Activated naive CD8-positive, alpha-beta T cell treated with anti-CD3 and anti-CD28 coated beads for 36 hours (primary cell): Measurements from ENCODE around the gene HES4. TPM values are rescaled to one million over a fixed set of nuclear protein-coding genes. Genes with fewer than 3 reads are reported as not detected.

ENCODE experiments used
- DNase-seq: peaks from one replicate; pipeline ENCODE4 v3.0.0; 2021
- H3K27ac Mint-ChIP-seq: one replicate; pipeline ENCODE4 v1.8.0; 2022; ENCODE audit warnings: mild to moderate bottlenecking, moderate library complexity, mixed read lengths
- H3K27me3 Mint-ChIP-seq: one replicate; pipeline ENCODE4 v1.8.0; 2022; ENCODE audit warnings: mild to moderate bottlenecking, mixed read lengths
- H3K36me3 Mint-ChIP-seq: one replicate; pipeline ENCODE4 v1.8.0; 2021; ENCODE audit warnings: mild to moderate bottlenecking, mixed read lengths
- H3K4me1 Mint-ChIP-seq: one replicate; pipeline ENCODE4 v1.8.0; 2021; ENCODE audit warnings: mixed read lengths
- H3K4me3 Mint-ChIP-seq: one replicate; pipeline ENCODE4 v1.8.0; 2022; ENCODE audit warnings: mild to moderate bottlenecking, moderate library complexity, mixed read lengths
- H3K9me3 Mint-ChIP-seq: one replicate; pipeline ENCODE4 v1.8.0; 2022; ENCODE audit warnings: mixed read lengths
- total RNA-seq, 2 experiments: library from RNA; stranded (reverse); gene quantifications; one replicate each; pipeline ENCODE4 v1.2.3, GENCODE V29; 2021

HES4 gene, protein sequence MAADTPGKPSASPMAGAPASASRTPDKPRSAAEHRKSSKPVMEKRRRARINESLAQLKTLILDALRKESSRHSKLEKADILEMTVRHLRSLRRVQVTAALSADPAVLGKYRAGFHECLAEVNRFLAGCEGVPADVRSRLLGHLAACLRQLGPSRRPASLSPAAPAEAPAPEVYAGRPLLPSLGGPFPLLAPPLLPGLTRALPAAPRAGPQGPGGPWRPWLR
- 1 to 10 TPM in 1 of 2 experiments, under 1 TPM in 1; 0.93 to 1.1 TPM for total RNA-seq

DNA sequence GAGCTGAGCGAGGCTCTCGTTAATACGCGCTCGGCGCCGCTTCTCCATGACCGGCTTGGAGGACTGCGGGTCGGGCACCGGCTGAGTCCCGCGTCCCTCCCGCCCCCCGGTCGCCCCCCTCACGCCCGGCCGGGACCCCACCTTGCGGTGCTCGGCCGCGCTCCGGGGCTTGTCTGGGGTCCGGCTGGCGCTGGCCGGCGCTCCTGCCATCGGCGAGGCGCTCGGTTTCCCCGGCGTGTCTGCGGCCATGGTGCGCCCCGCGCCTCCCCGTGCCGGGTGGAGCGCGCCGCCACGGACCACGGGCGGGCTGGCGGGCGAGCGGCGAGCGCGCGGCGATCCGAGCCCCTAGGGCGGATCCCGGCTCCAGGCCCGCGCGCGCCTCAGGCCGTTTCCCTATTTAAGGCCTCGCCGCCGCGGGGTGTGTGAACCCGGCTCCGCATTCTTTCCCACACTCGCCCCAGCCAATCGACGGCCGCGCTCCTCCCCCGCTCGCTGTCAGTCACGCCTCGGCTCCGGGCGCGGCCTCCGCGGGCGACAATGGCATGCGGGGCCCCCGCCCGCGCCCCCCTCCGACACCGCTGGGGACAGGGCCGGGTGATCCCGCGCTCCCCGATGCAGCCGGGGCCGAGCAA, at the start of gene HES4:
Gene HES4 (minus strand): TSS at position 373 of the 632 bp plus-strand sequence. CDS start 124 bp downstream, at position 249.
- no peaks in the 10 kb centered on the region for H3K36me3 Mint-ChIP-seq
- H3K4me3 Mint-ChIP-seq = peak within 1 kb of the TSS; percentile 72
- peak; percentile 66 for DNase-seq
- H3K27me3 Mint-ChIP-seq = peaks cover 66% of the 10 kb centered on the region
- H3K4me1 Mint-ChIP-seq = peaks cover 9% of the 10 kb centered on the region
- no peaks in the 10 kb centered on the region for H3K9me3 Mint-ChIP-seq
- no peak within 1 kb of the TSS for H3K27ac Mint-ChIP-seq

DNA sequence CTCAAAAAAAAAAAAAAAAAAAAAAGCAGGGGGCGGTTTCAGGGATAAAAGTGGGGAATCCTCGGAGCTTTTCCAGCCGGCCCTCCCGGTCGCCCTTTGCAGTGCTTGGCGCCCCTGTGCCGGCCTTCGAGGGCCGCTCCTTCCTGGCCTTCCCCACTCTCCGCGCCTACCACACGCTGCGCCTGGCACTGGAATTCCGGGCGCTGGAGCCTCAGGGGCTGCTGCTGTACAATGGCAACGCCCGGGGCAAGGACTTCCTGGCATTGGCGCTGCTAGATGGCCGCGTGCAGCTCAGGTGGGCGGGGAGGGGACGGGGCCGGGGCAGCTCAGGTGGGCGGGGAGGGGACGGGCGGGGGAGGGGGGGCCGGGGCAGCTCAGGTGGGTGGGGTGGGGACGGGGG, 48.9 kb upstream of the HES4 start:
- DNase-seq = no peak
- Mint-ChIP-seq H3K4me3 (no peak overlapping the region), H3K36me3 (peaks cover 4% of the 10 kb centered on the region), H3K4me1 (no peaks in the 10 kb centered on the region), H3K9me3 (no peaks in the 10 kb centered on the region), H3K27me3 (no peaks in the 10 kb centered on the region), H3K27ac (no peak overlapping the region)

DNA sequence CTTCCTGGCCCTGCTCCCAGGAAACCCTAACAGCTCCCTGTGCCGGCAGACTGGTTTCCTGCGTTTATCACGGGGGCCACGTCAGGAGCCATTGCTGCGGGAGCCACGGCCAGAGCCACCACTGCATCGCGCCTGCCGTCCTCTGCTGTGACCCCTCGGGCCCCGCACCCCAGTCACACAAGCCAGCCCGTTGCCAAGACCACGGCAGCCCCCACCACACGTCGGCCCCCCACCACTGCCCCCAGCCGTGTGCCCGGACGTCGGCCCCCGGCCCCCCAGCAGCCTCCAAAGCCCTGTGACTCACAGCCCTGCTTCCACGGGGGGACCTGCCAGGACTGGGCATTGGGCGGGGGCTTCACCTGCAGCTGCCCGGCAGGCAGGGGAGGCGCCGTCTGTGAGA, 48.1 kb upstream of the HES4 start:
- Mint-ChIP-seq H3K27ac (no peak overlapping the region), H3K4me1 (no peaks in the 10 kb centered on the region), H3K27me3 (no peaks in the 10 kb centered on the region), H3K36me3 (peaks cover 7% of the 10 kb centered on the region), H3K9me3 (no peaks in the 10 kb centered on the region), H3K4me3 (no peak overlapping the region)
- DNase-seq = no peak

DNA sequence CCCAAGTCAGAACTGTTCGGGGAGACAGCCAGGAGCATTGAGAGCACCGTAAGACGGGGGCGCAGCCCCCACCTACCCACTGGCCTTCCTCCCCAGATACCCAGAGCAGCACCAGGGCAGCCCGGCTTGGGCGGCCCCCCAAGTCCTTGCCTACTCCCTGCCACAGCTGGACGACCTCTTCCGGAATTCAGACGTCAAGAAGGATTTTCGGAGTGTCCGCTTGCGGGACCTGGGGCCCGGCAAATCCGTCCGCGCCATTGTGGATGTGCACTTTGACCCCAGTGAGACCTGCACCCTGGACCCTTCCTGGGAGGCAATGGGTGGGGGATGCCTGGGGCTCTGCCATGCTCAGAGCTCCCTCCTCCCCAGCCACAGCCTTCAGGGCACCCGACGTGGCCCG, 47.5 kb upstream of the HES4 start:
- no peak overlapping the region for H3K27ac Mint-ChIP-seq
- H3K4me3 Mint-ChIP-seq = no peak overlapping the region
- no peaks in the 10 kb centered on the region for H3K27me3 Mint-ChIP-seq
- no peaks in the 10 kb centered on the region for H3K9me3 Mint-ChIP-seq
- no peaks in the 10 kb centered on the region for H3K4me1 Mint-ChIP-seq
- peaks cover 7% of the 10 kb centered on the region for H3K36me3 Mint-ChIP-seq
- DNase-seq = no peak

DNA sequence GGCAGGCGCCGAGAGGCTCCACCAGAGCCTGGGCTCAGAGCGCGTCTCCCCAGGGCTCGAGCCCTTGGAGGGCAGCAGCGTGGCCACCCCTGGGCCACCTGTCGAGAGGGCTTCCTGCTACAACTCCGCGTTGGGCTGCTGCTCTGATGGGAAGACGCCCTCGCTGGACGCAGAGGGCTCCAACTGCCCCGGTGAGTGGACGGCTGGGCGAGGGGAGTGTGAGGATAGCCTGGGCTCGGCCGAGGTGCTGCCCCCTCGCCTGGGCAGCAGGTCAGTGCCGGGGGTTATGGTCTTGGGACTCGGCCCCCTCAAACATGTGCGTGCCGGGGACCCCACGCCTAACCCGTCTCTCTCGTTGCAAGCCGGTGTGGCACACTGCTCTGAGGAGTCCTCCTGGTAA, 46.9 kb upstream of the HES4 start:
- H3K9me3 Mint-ChIP-seq = no peaks in the 10 kb centered on the region

DNA sequence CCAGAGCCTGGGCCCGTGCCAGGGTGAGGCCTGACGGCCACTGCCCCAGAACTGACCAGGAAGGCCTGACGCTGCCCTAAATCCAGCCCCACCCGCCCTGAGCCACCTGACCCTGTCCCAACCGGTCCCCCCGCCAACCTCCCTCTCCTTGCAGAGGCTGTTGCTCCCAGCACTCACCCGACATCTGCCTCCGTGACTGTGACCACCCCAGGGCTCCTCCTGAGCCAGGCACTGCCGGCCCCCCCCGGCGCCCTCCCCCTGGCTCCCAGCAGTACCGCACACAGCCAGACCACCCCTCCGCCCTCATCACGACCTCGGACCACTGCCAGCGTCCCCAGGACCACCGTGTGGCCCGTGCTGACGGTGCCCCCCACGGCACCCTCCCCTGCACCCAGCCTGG, 46.3 kb upstream of the HES4 start:
- Mint-ChIP-seq H3K36me3 (peaks cover 4% of the 10 kb centered on the region), H3K4me1 (no peaks in the 10 kb centered on the region), H3K27ac (no peak overlapping the region), H3K9me3 (no peaks in the 10 kb centered on the region), H3K4me3 (no peak overlapping the region), H3K27me3 (no peaks in the 10 kb centered on the region)
- DNase-seq = no peak

More for the DNA sequence above, 46.9 kb upstream of the HES4 start:
- Mint-ChIP-seq H3K4me3 (no peak overlapping the region), H3K27me3 (no peaks in the 10 kb centered on the region), H3K36me3 (peaks cover 4% of the 10 kb centered on the region), H3K27ac (no peak overlapping the region), H3K4me1 (no peaks in the 10 kb centered on the region)
- no peak for DNase-seq

DNA sequence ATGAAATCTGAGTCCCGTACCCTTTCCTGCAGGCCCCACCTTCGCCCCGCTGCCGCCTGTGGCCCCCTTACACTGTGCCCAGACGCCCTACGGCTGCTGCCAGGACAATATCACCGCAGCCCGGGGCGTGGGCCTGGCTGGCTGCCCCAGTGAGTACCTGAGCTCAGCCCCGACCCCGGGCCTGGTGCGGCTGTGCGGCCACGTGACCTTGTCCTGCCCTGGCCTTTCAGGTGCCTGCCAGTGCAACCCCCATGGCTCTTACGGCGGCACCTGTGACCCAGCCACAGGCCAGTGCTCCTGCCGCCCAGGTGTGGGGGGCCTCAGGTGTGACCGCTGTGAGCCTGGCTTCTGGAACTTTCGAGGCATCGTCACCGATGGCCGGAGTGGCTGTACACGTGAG, 45.2 kb upstream of the HES4 start:
- Mint-ChIP-seq H3K4me1 (peaks cover under 1% of the 10 kb centered on the region), H3K27me3 (no peaks in the 10 kb centered on the region), H3K9me3 (no peaks in the 10 kb centered on the region), H3K4me3 (no peak overlapping the region), H3K36me3 (peaks cover 4% of the 10 kb centered on the region), H3K27ac (no peak overlapping the region)
- DNase-seq = no peak

DNA sequence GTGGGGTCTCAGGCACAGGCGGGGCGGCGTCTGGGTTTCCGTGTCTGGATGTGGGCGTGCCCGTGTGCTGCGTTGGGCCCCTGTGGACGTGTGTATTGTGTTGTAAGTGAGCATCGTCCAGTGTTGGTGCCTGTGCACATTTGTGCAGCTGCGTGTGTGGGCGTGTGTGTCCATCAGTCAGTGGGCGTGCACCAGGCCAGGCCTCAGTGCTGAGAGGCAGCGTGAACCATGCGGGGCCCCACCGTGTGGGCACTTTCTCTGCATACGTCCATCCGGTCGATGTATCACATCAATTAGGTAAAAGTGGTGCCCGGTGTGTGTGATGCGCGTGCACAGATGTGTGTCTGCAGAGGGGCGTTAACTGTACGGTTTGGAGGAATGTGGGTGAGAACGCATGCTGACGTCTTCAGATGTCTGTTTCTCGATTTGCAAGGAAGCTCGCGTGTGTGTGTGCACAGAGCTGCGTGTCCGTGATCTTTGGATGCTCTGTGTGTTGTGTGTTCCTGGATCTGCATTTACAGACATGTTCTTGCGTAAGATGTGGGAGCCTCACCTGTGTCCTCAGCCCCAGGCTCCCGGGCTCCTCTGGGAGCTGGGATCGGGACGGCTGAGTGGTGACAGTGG, 44.7 kb upstream of the HES4 start:
- Mint-ChIP-seq H3K4me3 (no peak overlapping the region), H3K9me3 (no peaks in the 10 kb centered on the region), H3K27ac (no peak overlapping the region), H3K4me1 (peaks cover 4% of the 10 kb centered on the region), H3K27me3 (peaks cover 3% of the 10 kb centered on the region), H3K36me3 (peaks cover 4% of the 10 kb centered on the region)
- no peak for DNase-seq

DNA sequence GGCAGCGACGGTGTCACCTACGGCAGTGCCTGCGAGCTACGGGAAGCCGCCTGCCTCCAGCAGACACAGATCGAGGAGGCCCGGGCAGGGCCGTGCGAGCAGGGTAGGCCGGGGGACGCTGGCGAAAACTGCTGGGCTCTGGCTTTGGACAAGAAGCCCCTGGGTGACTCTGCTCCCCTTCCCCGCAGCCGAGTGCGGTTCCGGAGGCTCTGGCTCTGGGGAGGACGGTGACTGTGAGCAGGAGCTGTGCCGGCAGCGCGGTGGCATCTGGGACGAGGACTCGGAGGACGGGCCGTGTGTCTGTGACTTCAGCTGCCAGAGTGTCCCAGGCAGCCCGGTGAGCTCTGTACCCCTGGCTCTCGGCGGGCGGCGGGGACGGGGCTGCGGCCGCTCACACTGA, 44.0 kb upstream of the HES4 start:
- H3K4me3 Mint-ChIP-seq = no peak overlapping the region
- peaks cover 8% of the 10 kb centered on the region for H3K27me3 Mint-ChIP-seq
- DNase-seq = no peak
- peaks cover 4% of the 10 kb centered on the region for H3K36me3 Mint-ChIP-seq
- H3K27ac Mint-ChIP-seq = no peak overlapping the region
- peaks cover 11% of the 10 kb centered on the region for H3K4me1 Mint-ChIP-seq
- no peaks in the 10 kb centered on the region for H3K9me3 Mint-ChIP-seq

DNA sequence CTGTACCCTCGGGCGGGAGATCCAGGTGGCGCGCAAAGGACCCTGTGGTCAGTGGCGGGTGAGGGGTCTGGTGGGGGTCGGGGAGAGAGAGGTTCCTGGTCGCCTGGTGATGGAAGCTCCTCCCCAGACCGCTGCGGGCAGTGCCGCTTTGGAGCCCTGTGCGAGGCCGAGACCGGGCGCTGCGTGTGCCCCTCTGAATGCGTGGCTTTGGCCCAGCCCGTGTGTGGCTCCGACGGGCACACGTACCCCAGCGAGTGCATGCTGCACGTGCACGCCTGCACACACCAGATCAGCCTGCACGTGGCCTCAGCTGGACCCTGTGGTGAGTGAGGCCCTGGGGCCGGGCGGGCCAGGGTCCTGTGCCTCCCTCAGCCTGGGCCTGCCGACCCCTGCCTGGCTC, 43.5 kb upstream of the HES4 start:
- H3K27ac Mint-ChIP-seq = no peak overlapping the region
- H3K9me3 Mint-ChIP-seq = no peaks in the 10 kb centered on the region
- peaks cover 15% of the 10 kb centered on the region for H3K4me1 Mint-ChIP-seq
- H3K4me3 Mint-ChIP-seq = no peak overlapping the region
- no peak for DNase-seq
- peaks cover 13% of the 10 kb centered on the region for H3K27me3 Mint-ChIP-seq
- H3K36me3 Mint-ChIP-seq = peaks cover 4% of the 10 kb centered on the region

DNA sequence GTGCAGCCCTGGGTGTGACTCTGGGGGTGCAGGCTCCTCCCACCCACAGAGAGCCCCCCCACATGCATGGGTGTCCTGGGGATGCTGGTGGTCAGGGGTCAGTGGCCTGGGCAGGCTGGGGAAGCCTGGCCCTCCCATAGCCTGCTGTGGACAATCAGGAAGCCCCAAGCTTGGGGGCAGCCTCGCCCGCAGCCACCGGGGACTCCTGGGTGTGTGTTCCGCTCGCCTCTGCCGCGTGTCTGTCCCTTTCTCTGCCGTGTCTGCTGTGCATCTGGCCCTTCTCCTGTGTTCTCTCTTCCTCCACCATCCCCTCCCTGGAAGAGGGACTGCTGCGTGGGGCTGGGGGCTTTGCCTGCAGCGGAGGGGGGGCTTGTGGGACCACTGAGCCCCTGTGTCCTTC, 42.9 kb upstream of the HES4 start:
- Mint-ChIP-seq H3K4me1 (peaks cover 18% of the 10 kb centered on the region), H3K36me3 (peaks cover 4% of the 10 kb centered on the region), H3K27me3 (peaks cover 13% of the 10 kb centered on the region)

DNA sequence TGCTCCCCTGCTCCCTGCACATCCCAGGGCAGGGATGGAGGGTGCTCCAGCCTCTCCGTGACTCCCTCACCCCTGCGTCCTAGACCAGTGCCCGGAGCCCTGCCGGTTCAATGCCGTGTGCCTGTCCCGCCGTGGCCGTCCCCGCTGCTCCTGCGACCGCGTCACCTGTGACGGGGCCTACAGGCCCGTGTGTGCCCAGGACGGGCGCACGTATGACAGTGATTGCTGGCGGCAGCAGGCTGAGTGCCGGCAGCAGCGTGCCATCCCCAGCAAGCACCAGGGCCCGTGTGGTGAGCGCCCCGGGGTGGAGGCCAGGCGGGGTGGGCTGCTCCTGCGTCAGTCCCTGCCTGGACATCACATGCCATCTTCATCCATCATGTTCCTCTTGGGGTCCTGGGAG, 42.0 kb upstream of the HES4 start:
- Mint-ChIP-seq H3K9me3 (no peaks in the 10 kb centered on the region), H3K4me1 (peaks cover 18% of the 10 kb centered on the region), H3K27me3 (peaks cover 13% of the 10 kb centered on the region), H3K4me3 (no peak overlapping the region), H3K27ac (no peak overlapping the region), H3K36me3 (peaks cover 4% of the 10 kb centered on the region)
- DNase-seq = no peak

More for the DNA sequence above, 42.9 kb upstream of the HES4 start:
- no peak for DNase-seq
- peak overlapping the region; percentile 58 for H3K27ac Mint-ChIP-seq
- no peaks in the 10 kb centered on the region for H3K9me3 Mint-ChIP-seq
- H3K4me3 Mint-ChIP-seq = no peak overlapping the region

DNA sequence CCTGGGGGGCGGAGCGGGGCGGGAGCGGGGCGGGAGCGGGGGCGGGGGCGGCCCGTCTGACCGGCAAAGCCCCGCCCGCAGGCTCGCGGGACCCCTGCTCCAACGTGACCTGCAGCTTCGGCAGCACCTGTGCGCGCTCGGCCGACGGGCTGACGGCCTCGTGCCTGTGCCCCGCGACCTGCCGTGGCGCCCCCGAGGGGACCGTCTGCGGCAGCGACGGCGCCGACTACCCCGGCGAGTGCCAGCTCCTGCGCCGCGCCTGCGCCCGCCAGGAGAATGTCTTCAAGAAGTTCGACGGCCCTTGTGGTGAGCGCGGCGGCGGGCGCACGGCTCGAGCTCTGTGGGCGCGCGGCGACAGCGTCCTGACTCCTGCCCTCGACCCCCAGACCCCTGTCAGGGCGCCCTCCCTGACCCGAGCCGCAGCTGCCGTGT, 41.2 kb upstream of the HES4 start:
- Mint-ChIP-seq H3K4me1 (peaks cover 18% of the 10 kb centered on the region), H3K36me3 (peaks cover 4% of the 10 kb centered on the region), H3K4me3 (no peak overlapping the region), H3K27me3 (peaks cover 13% of the 10 kb centered on the region), H3K9me3 (no peaks in the 10 kb centered on the region), H3K27ac (no peak overlapping the region)
- peak; percentile 32 for DNase-seq

DNA sequence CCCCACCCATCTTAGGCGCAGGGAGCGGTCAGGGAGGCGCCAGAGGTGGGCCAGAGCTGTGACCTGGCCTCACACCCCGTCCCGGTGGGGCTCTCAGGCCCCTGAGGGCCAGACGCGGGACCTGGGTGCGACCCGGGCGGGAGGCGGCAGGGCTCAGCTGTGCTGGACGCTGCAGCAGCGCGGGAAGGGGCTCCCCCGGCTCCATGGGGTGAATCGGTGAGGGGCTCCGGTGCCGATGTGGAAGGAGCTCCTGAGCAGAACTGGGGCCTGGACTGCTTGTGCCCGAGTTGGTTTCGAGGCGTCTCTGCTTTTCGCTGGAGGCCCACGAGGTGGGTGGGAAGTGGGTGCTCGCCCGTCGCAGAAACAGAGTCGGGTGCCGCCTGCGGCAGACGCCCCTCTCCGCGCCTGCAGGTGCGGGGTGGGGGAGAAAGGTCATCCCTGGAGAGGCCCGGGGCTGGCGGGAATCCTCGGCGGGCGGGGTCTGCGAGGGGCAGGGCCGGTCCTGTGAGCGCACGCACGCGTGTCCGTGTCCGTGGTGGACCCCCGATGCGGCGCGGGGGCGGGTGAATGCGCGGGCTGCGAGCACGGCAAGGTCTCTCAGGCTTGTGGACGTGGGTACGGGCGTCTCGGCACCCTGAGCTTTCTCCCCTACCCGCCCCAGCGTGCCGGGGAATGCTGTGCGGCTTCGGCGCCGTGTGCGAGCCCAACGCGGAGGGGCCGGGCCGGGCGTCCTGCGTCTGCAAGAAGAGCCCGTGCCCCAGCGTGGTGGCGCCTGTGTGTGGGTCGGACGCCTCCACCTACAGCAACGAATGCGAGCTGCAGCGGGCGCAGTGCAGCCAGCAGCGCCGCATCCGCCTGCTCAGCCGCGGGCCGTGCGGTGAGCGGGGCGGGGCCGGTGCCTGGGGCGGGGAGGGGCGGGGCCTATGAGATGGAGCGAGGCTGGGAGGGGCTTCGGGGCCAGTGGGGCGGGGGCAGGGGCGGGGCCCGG, 40.4 kb upstream of the HES4 start:
- Mint-ChIP-seq H3K27me3 (peaks cover 13% of the 10 kb centered on the region), H3K4me3 (peak overlapping the region; percentile 69), H3K27ac (peak overlapping the region; percentile 39), H3K9me3 (no peaks in the 10 kb centered on the region), H3K4me1 (peaks cover 22% of the 10 kb centered on the region), H3K36me3 (peaks cover 6% of the 10 kb centered on the region)
- DNase-seq = peak; percentile 84
